ENCODE results near the gene MGAT4C.

DNA sequence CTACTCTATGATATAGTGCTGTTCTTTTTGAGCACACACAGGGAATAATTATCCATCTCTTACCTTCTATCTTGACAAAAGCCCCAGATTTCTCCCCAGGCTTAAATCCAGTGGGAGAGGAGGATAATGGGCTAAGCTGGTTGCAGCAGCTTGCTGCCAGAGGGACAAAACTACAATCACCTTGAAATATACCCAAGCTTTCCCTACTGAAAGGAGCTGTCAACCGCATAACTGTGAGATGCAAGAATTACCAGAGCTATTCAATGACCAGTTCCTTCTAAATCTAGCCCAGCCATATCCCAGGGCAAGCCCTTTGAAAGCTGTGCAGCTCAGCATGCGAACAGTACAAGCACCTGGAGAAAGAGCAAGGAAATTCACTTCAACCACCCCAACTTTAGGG lies 943 bp upstream of the MGAT4C start:
- TF ChIP-seq, protein P1, sequence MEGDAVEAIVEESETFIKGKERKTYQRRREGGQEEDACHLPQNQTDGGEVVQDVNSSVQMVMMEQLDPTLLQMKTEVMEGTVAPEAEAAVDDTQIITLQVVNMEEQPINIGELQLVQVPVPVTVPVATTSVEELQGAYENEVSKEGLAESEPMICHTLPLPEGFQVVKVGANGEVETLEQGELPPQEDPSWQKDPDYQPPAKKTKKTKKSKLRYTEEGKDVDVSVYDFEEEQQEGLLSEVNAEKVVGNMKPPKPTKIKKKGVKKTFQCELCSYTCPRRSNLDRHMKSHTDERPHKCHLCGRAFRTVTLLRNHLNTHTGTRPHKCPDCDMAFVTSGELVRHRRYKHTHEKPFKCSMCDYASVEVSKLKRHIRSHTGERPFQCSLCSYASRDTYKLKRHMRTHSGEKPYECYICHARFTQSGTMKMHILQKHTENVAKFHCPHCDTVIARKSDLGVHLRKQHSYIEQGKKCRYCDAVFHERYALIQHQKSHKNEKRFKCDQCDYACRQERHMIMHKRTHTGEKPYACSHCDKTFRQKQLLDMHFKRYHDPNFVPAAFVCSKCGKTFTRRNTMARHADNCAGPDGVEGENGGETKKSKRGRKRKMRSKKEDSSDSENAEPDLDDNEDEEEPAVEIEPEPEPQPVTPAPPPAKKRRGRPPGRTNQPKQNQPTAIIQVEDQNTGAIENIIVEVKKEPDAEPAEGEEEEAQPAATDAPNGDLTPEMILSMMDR (conservative IDR thresholded peaks at IDR 0.05; ENCODE audit: low read depth, low read length): no peak
- no peak for TF ChIP-seq EZH2 (IDR thresholded peaks at IDR 0.05; ENCODE audit: borderline replicate concordance, low read depth, low read length, poor library complexity, severe bottlenecking)
